Measurements from ENCODE around the gene CMIP. TPM values are rescaled to one million over a fixed set of nuclear protein-coding genes. Genes with fewer than 3 reads are reported as not detected.

Gene CMIP
- total and polyA plus RNA-seq, 3 experiments from 2014 or later, result 1.0 to 24.4 (median 23.6) TPM

DNA sequence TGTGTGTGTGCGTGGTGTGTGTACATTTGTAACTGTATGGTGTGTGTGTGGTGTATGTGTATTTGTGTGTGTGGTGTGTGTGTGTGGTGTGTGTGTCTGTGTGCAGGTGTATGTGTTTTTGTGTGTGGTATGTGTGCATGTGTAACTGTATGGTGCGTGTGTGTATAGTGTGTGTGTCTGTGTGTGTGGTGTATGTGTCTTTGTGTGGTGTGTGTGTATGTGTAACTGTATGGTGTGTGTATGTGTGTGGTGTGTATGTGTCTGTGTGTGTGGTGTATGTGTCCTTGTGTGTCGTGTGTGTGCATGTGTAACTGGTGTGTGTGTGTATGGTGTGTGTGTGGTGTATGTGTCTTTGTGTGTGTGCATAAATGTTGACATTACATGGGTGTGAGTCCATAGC, 170.8 kb downstream of the CMIP start:
- H3K9me3 Mint-ChIP-seq, result no peaks in the 10 kb centered on the region
- H3K36me3 Mint-ChIP-seq, result peaks cover 0 to 36% (median 1%) of the 10 kb centered on the region in 3 donors
- H3K27ac ChIP-seq (ENCODE audit: low read depth, low read length), result peak overlapping the region; percentile 88
- POLR2A ChIA-PET, result interaction anchor here (1.1 kb wide), 1 partner anchor 145 kb away, joined by 5 read pairs; no protein-coding TSS in a partner anchor
- H3K4me1 Mint-ChIP-seq, result peaks cover 9 to 18% (median 16%) of the 10 kb centered on the region in 3 donors
- peaks cover 28% of the 10 kb centered on the region for H3K4me1 ChIP-seq (ENCODE audit: insufficient read depth, low read length)
- no peak overlapping the region for H3K27ac Mint-ChIP-seq
- H3K4me3 Mint-ChIP-seq, result no peak overlapping the region
- no peaks in the 10 kb centered on the region for H3K27me3 ChIP-seq (ENCODE audit: insufficient read depth, low read length, poor library complexity, severe bottlenecking)
- H3K9me3 ChIP-seq (ENCODE audit: low read length), result no peaks in the 10 kb centered on the region
- DNase-seq, result no peak
- no peak overlapping the region for H3K4me3 ChIP-seq (ENCODE audit: low read length)
- no peaks in the 10 kb centered on the region for H3K36me3 ChIP-seq (ENCODE audit: insufficient read depth, low read length)
- H3K27me3 Mint-ChIP-seq, result no peaks in the 10 kb centered on the region
- CTCF ChIA-PET, result interaction anchor here (2.1 kb wide), 1 partner anchor 115 kb away, joined by 7 read pairs; no protein-coding TSS in a partner anchor

DNA sequence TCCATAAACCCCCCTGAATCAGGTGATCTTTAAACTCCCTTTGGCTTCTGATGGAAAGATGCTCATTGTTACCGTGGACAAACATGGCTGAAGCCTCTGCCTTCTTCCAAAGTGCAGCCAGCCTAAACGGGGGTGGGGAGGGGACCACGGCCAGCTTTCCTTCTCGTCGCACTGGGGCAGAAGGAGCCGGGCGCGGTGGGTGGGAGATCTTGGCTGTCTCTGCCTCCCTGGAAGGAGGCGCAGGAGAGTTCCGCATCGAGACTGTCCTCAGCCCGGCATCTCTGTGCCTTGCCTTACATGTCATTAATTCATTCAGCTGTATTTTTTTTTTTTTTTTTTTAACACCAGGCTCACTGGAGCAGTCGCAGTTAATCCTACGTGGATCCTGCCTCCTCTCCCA, 171.2 kb downstream of the CMIP start:
- H3K36me3 ChIP-seq (ENCODE audit: insufficient read depth, low read length), result peaks cover under 1% of the 10 kb centered on the region
- no peak for DNase-seq
- CTCF ChIA-PET, result interaction anchor here (1.0 to 2.1 kb wide), 5 partner anchors 10 to 114 kb away, joined by 3 to 7 read pairs (median 4); no protein-coding TSS in a partner anchor
- peaks cover 0 to 33% (median 1%) of the 10 kb centered on the region in 3 donors for H3K36me3 Mint-ChIP-seq
- no peaks in the 10 kb centered on the region for H3K27me3 Mint-ChIP-seq
- H3K9me3 ChIP-seq (ENCODE audit: low read length), result no peaks in the 10 kb centered on the region
- H3K4me3 ChIP-seq (ENCODE audit: low read length), result no peak overlapping the region
- peak overlapping the region; percentile 88 for H3K27ac ChIP-seq (ENCODE audit: low read depth, low read length)
- peak overlapping the region in 1 of 8 donors; percentile 95 for H3K27ac Mint-ChIP-seq
- H3K9me3 Mint-ChIP-seq, result no peaks in the 10 kb centered on the region
- peaks cover 12 to 18% (median 16%) of the 10 kb centered on the region in 3 donors for H3K4me1 Mint-ChIP-seq
- no peaks in the 10 kb centered on the region for H3K27me3 ChIP-seq (ENCODE audit: insufficient read depth, low read length, poor library complexity, severe bottlenecking)
- peaks cover 28% of the 10 kb centered on the region for H3K4me1 ChIP-seq (ENCODE audit: insufficient read depth, low read length)
- POLR2A ChIA-PET, result interaction anchor here (0.9 to 1.1 kb wide), 2 partner anchors 95 to 146 kb away, joined by 5 to 7 read pairs; no protein-coding TSS in a partner anchor
- H3K4me3 Mint-ChIP-seq, result peak overlapping the region in 3 of 7 donors; percentile 76 to 91 (median 79)

DNA sequence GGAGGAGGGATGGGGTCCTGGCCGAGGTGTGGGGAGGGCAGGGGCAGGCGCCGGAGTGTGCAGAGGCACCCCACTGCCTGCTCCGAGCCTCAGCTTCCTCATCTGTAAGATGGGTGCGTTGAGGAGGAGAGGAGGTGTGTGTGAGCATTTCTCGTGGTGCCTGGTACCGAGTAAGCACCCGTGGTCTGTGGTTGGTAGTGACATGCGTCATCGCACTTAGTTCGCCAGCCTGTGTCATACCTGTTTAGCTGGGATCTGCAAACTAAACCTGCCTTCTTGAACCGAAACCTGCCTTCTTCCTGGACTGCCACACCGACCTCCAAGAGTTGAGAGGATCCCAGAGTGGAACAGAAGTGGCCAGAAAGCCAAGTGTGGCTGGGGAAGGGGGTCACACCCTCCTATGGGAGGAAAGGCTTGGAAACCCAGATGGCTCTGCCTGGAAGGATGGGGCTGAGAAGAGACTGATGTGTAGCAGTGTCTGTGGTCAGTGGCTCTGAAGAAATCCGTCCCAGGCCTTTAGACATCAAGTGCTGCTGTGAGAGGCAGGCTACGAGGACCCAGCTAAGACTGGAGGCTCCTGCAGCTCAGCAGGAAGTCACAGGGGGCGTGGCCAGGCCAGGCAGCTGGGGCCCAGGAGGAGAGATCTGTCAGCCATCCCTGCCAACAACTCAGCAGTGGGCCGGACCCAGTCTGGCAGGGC, 171.9 kb downstream of the CMIP start:
- peak; percentile 64 to 89 (median 68) for DNase-seq
- peaks cover 28% of the 10 kb centered on the region for H3K4me1 ChIP-seq (ENCODE audit: insufficient read depth, low read length)
- peak overlapping the region; percentile 29 to 91 (median 78) for H3K4me3 Mint-ChIP-seq
- H3K9me3 Mint-ChIP-seq, result no peaks in the 10 kb centered on the region
- H3K27me3 Mint-ChIP-seq, result no peaks in the 10 kb centered on the region
- peak overlapping the region in 1 of 8 donors; percentile 95 for H3K27ac Mint-ChIP-seq
- H3K27ac ChIP-seq (ENCODE audit: low read depth, low read length), result peak overlapping the region; percentile 88
- peaks cover 12 to 18% (median 16%) of the 10 kb centered on the region in 3 donors for H3K4me1 Mint-ChIP-seq
- H3K4me3 ChIP-seq (ENCODE audit: low read length), result peak overlapping the region; percentile 54
- ChIA-PET CTCF (interaction anchor here (1.0 to 2.1 kb wide), 8 partner anchors 9 to 213 kb away, joined by 3 to 7 read pairs (median 4); no protein-coding TSS in a partner anchor), POLR2A (interaction anchor here (0.9 to 1.1 kb wide), 3 partner anchors 88 to 147 kb away, joined by 3 to 7 read pairs (median 5); no protein-coding TSS in a partner anchor)
- peaks cover 3% of the 10 kb centered on the region for H3K36me3 ChIP-seq (ENCODE audit: insufficient read depth, low read length)
- no peaks in the 10 kb centered on the region for H3K9me3 ChIP-seq (ENCODE audit: low read length)
- no peaks in the 10 kb centered on the region for H3K27me3 ChIP-seq (ENCODE audit: insufficient read depth, low read length, poor library complexity, severe bottlenecking)
- H3K36me3 Mint-ChIP-seq, result peaks cover 0 to 33% (median 1%) of the 10 kb centered on the region in 3 donors

DNA sequence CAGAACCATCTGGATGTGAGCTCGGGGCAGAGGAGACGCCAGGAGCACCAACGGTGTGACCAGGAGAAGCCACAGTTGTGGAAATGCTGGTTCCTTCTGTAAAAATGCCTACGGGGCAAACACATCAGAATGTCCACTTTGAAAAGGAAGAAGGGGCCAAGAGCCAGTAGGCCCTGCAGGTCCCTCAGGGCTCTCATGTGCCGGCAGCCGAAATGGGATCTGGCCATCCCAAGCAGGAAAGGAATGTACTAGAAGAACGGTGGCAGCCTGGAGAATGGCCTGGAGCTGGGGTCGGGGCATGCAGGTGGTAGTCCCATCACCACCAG, 172.4 kb downstream of the CMIP start:
- no peaks in the 10 kb centered on the region for H3K9me3 Mint-ChIP-seq
- no peak for DNase-seq
- H3K27me3 Mint-ChIP-seq, result no peaks in the 10 kb centered on the region
- Histone ChIP-seq H3K4me3 (ENCODE audit: low read length) (peak overlapping the region; percentile 45), H3K9me3 (ENCODE audit: low read length) (no peaks in the 10 kb centered on the region), H3K27ac (ENCODE audit: low read depth, low read length) (peak overlapping the region; percentile 88), H3K27me3 (ENCODE audit: insufficient read depth, low read length, poor library complexity, severe bottlenecking) (no peaks in the 10 kb centered on the region), H3K4me1 (ENCODE audit: insufficient read depth, low read length) (peaks cover 28% of the 10 kb centered on the region), H3K36me3 (ENCODE audit: insufficient read depth, low read length) (peaks cover 3% of the 10 kb centered on the region)
- peak overlapping the region; percentile 29 to 91 (median 78) for H3K4me3 Mint-ChIP-seq
- peak overlapping the region in 1 of 8 donors; percentile 95 for H3K27ac Mint-ChIP-seq
- peaks cover 0 to 34% (median 1%) of the 10 kb centered on the region in 3 donors for H3K36me3 Mint-ChIP-seq
- POLR2A ChIA-PET, result interaction anchor here (0.9 kb wide), 1 partner anchor 89 kb away, joined by 3 read pairs; no protein-coding TSS in a partner anchor
- CTCF ChIA-PET, result interaction anchor here (1.0 to 2.1 kb wide), 8 partner anchors 10 to 214 kb away, joined by 3 to 7 read pairs (median 4); no protein-coding TSS in a partner anchor
- peaks cover 12 to 18% (median 16%) of the 10 kb centered on the region in 3 donors for H3K4me1 Mint-ChIP-seq

DNA sequence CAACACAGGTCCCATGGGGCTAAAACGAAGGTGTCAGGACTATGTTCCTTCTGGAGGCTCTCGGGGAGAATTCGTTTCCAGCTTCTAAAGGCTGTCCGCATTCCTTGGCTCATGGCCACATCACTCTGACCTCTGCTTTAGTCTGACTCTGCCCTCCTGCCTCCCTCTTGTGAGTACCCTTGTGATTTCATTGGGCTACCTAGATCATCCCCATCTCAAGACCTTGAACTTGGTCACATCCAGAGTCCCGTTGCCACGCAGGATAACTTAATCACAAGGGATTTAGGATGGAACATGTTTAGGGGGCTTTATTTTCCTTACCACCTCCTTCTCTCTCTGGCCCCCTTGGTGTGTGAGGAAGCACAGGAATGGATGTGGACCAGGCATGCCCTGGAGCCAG, 173.6 kb downstream of the CMIP start:
- H3K4me1 ChIP-seq (ENCODE audit: insufficient read depth, low read length), result peaks cover 28% of the 10 kb centered on the region
- ChIA-PET POLR2A (no interaction called here), CTCF (interaction anchor here (1.5 to 1.7 kb wide), 2 partner anchors 119 to 215 kb away, joined by 4 to 5 read pairs; no protein-coding TSS in a partner anchor)
- H3K27me3 ChIP-seq (ENCODE audit: insufficient read depth, low read length, poor library complexity, severe bottlenecking), result no peaks in the 10 kb centered on the region
- peak overlapping the region in 5 of 8 donors; percentile 7 to 87 (median 68) for H3K27ac Mint-ChIP-seq
- no peak overlapping the region for H3K27ac ChIP-seq (ENCODE audit: low read depth, low read length)
- H3K36me3 ChIP-seq (ENCODE audit: insufficient read depth, low read length), result peaks cover 7% of the 10 kb centered on the region
- no peaks in the 10 kb centered on the region for H3K27me3 Mint-ChIP-seq
- H3K4me3 Mint-ChIP-seq, result peak overlapping the region in 1 of 7 donors; percentile 68
- DNase-seq, result no peak
- H3K4me3 ChIP-seq (ENCODE audit: low read length), result no peak overlapping the region
- H3K36me3 Mint-ChIP-seq, result peaks cover 0 to 38% (median 1%) of the 10 kb centered on the region in 3 donors
- H3K9me3 ChIP-seq (ENCODE audit: low read length), result no peaks in the 10 kb centered on the region
- peaks cover 13 to 18% (median 17%) of the 10 kb centered on the region in 3 donors for H3K4me1 Mint-ChIP-seq
- H3K9me3 Mint-ChIP-seq, result no peaks in the 10 kb centered on the region

DNA sequence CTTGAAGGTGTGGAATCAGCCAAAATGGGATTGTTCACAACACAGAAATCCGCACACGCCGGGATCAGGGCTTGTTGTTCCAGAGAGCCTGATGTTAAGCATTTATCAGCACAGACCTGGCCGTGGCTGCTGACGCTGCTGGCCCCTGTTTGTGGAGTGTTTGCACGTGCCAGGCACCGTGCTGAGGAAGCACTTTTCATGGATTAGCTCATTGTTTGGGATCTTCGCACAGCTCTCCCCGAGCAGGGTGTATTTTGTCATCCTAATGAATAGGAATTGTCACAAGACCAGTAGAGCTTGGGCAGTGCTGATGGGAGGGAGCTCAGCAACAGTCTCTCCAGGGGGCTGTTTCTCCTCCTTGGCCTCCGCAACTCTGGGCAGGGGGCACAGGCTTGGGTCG, 174.1 kb downstream of the CMIP start:
- no peaks in the 10 kb centered on the region for H3K9me3 ChIP-seq (ENCODE audit: low read length)
- Mint-ChIP-seq H3K27me3 (no peaks in the 10 kb centered on the region), H3K27ac (peak overlapping the region in 5 of 8 donors; percentile 48 to 87 (median 68)), H3K4me3 (peak overlapping the region in 2 of 7 donors; percentile 4 to 24), H3K36me3 (peaks cover 0 to 42% (median 3%) of the 10 kb centered on the region in 3 donors), H3K4me1 (peaks cover 18 to 21% (median 20%) of the 10 kb centered on the region in 3 donors), H3K9me3 (no peaks in the 10 kb centered on the region)
- no peaks in the 10 kb centered on the region for H3K27me3 ChIP-seq (ENCODE audit: insufficient read depth, low read length, poor library complexity, severe bottlenecking)
- ChIA-PET CTCF (interaction anchor here (1.0 to 1.7 kb wide), 4 partner anchors 11 to 304 kb away, joined by 3 to 5 read pairs (median 4); partner anchors contain the start of gene GAN), POLR2A (no interaction called here)
- H3K27ac ChIP-seq (ENCODE audit: low read depth, low read length), result no peak overlapping the region
- no peak overlapping the region for H3K4me3 ChIP-seq (ENCODE audit: low read length)
- peaks cover 28% of the 10 kb centered on the region for H3K4me1 ChIP-seq (ENCODE audit: insufficient read depth, low read length)
- H3K36me3 ChIP-seq (ENCODE audit: insufficient read depth, low read length), result peaks cover 7% of the 10 kb centered on the region
- DNase-seq, result no peak

DNA sequence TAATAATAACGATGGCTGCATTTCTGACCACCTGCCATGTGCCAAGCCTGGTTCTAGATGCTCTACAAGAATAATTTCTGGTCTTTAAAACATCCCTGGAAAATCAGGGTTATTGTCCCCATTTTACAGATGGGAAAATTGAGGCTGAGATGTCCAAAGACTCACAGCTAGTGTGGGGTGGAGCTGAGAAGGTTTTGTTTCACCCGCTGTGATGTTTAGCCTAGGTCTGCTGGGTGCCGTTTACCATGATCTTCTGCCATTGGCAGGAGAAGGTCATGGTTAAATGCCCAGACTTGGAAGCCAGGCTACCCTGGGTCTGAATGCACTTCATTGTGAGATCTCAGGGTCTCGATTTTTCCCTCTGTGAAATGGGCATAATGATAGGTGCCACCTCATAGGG, 175.4 kb downstream of the CMIP start:
- Mint-ChIP-seq H3K9me3 (no peaks in the 10 kb centered on the region), H3K4me1 (peaks cover 21 to 23% (median 23%) of the 10 kb centered on the region in 3 donors), H3K4me3 (no peak overlapping the region), H3K27me3 (no peaks in the 10 kb centered on the region), H3K36me3 (peaks cover 0 to 46% (median 3%) of the 10 kb centered on the region in 3 donors), H3K27ac (peak overlapping the region in 6 of 8 donors; percentile 41 to 87 (median 77))
- Histone ChIP-seq H3K27ac (ENCODE audit: low read depth, low read length) (no peak overlapping the region), H3K4me3 (ENCODE audit: low read length) (no peak overlapping the region), H3K4me1 (ENCODE audit: insufficient read depth, low read length) (peaks cover 28% of the 10 kb centered on the region), H3K27me3 (ENCODE audit: insufficient read depth, low read length, poor library complexity, severe bottlenecking) (no peaks in the 10 kb centered on the region), H3K36me3 (ENCODE audit: insufficient read depth, low read length) (peaks cover 7% of the 10 kb centered on the region), H3K9me3 (ENCODE audit: low read length) (no peaks in the 10 kb centered on the region)
- ChIA-PET CTCF (interaction anchor here (1.1 to 5.5 kb wide), 4 partner anchors 77 to 216 kb away, joined by 3 to 33 read pairs (median 15); no protein-coding TSS in a partner anchor), POLR2A (no interaction called here)
- no peak for DNase-seq

All from CD8-positive, alpha-beta memory T cell (primary cell).